Measurements from ENCODE around the gene TANK.
"Not testable (repeated sequence)": the region's sequence is repeated elsewhere in the genome, so short reads cannot be mapped to it uniquely, and the experiment has no call there.

TANK gene

DNA sequence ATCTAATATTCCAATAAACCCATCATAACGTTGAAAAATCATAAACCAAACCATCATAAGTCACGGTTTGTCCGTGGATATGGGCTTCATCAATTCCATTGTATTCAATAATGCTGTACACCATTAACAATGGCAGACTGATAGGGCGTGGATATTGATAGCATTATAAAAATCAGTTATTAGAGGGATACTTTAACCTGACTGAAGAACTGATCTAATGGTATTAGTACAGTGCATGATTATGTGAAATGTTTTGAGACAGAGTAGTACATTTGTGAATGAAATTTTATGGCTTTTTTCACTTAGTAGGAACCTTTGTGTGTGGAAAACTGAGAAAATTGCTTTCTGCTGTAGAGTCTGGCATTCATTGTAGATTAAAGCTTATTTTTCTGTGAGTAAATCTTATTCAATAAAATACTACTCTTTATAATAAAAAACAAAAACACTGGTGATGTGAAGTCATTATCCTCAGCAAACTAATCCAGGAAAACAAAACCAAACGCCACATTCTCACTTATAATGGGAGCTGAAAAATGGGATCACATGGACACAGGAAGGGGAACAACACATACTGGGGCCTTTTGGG lies 119.1 kb downstream of the TANK start:
- not testable (repeated sequence) for H3K4me3 ChIP-seq (ENCODE audit: low read depth, low read length); H3K27ac ChIP-seq (ENCODE audit: low read depth, low read length); H3K27me3 ChIP-seq (ENCODE audit: insufficient read depth, low read length); H2AFZ ChIP-seq (ENCODE audit: low read length, unreplicated experiment); H3K79me2 ChIP-seq (ENCODE audit: control insufficient read depth, insufficient read depth, low read length, unreplicated experiment); H3K36me3 ChIP-seq (ENCODE audit: insufficient read depth, low read length); H3K4me1 ChIP-seq (ENCODE audit: control insufficient read depth, insufficient read depth, low read length, unreplicated experiment)

DNA sequence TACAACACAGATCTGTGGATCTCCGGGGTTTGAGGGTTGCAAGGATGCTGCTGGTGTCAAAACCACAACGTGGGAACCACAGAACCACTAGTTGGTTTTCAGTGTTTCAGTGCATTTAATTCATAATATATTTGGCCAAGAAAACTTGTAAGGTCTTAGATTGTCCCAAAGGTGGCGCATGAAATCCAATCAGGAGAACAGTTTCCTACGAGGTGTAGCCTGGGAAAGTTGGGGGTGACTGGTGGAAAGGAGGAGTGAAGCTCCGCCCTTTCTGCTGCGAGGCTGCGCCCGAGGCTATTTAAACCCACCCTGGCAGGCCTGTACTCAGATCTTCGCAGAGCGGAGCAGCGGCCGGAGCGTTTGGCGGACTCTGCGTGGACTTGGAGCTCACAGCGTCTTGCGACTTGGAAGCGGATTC lies 120.7 kb downstream of the TANK start:
- H3K4me1 ChIP-seq (ENCODE audit: control insufficient read depth, insufficient read depth, low read length, unreplicated experiment); H3K27me3 ChIP-seq (ENCODE audit: insufficient read depth, low read length); H2AFZ ChIP-seq (ENCODE audit: low read length, unreplicated experiment); H3K36me3 ChIP-seq (ENCODE audit: insufficient read depth, low read length); H3K27ac ChIP-seq (ENCODE audit: low read depth, low read length); H3K4me3 ChIP-seq (ENCODE audit: low read depth, low read length); H3K79me2 ChIP-seq (ENCODE audit: control insufficient read depth, insufficient read depth, low read length, unreplicated experiment): not testable (repeated sequence)

DNA sequence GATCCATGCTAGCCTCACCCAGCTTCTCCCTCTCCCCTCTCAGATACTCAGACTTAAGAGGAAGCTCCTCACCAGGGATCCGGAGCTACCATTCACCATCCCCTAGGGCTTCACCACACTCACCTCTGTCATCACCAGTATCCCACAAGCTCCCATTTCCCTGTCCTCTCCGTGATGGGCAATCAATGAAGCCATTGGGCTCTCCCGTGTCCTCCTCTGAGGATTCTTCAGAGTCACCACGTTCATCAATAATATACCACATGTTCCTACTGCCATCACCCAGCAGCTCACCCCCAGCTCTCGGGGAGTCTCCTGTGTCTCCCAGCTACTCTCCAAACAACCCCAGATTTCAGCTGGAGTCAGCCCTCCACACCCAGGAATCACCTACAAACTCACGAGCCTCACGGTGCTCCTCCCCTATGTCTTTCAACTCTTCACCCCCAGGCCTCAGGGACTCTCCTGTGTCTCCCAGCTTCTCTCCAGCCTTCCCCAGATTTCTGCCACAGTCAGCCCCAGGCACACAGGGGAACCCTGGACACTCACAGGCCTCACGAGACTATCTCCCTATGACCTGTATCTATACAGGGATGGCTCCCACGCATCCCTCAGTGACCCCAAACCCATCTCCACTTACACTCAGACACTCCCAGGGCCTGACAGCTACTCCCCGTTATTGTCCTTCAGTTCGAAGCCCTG lies 121.5 kb downstream of the TANK start:
- not testable (repeated sequence) for H3K79me2 ChIP-seq (ENCODE audit: control insufficient read depth, insufficient read depth, low read length, unreplicated experiment); H3K27me3 ChIP-seq (ENCODE audit: insufficient read depth, low read length); H3K4me1 ChIP-seq (ENCODE audit: control insufficient read depth, insufficient read depth, low read length, unreplicated experiment); H3K36me3 ChIP-seq (ENCODE audit: insufficient read depth, low read length); H3K27ac ChIP-seq (ENCODE audit: low read depth, low read length); H2AFZ ChIP-seq (ENCODE audit: low read length, unreplicated experiment); H3K4me3 ChIP-seq (ENCODE audit: low read depth, low read length)

DNA sequence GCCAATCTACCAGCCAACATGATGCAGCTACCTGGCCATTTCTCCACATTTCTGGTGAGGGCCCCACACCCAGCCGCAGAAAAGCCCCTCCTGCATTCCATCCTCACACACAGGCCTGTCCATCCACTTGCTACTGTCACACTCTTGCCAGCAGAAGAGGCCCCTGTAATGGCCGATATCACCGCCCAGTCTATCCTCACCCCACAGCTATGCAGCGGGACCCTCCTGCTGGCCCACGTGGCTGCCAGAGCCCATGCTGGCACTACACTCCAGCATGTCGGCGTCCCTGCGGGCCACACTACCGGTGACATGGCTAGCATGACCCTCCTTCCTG lies 122.0 kb downstream of the TANK start:
- not testable (repeated sequence) for H3K4me1 ChIP-seq (ENCODE audit: control insufficient read depth, insufficient read depth, low read length, unreplicated experiment); H3K36me3 ChIP-seq (ENCODE audit: insufficient read depth, low read length); H2AFZ ChIP-seq (ENCODE audit: low read length, unreplicated experiment); H3K27me3 ChIP-seq (ENCODE audit: insufficient read depth, low read length); H3K79me2 ChIP-seq (ENCODE audit: control insufficient read depth, insufficient read depth, low read length, unreplicated experiment); H3K27ac ChIP-seq (ENCODE audit: low read depth, low read length); H3K4me3 ChIP-seq (ENCODE audit: low read depth, low read length)

DNA sequence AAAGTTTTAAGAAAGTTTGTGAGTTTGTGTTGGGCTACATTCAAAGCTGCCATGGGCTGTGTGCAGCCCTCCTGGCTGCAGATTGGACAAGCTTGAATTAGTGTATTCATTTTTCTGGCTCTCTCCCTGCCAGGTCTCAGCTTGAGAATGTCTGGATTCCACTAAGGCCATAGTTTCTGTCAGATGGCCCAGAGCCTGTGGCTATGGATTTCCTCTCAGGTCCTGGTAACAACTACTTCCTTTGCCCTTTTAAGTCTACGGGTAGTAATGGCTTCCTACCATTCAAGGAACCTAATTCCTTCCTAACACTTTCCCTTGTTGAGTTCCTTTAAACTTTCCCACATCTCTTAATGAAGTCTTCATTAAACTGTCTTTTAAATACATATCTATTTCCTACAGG lies 123.7 kb downstream of the TANK start:
- H3K4me3 ChIP-seq (ENCODE audit: low read depth, low read length), result no peak overlapping the region
- no peaks in the 10 kb centered on the region for H3K79me2 ChIP-seq (ENCODE audit: control insufficient read depth, insufficient read depth, low read length, unreplicated experiment)
- H2AFZ ChIP-seq (ENCODE audit: low read length, unreplicated experiment), result no peak overlapping the region

More for the DNA sequence above, 123.7 kb downstream of the TANK start:
- peaks cover 11% of the 10 kb centered on the region; the same call in 1 of the 2 replicates for H3K27me3 ChIP-seq (ENCODE audit: insufficient read depth, low read length)
- H3K4me1 ChIP-seq (ENCODE audit: control insufficient read depth, insufficient read depth, low read length, unreplicated experiment), result no peaks in the 10 kb centered on the region
- H3K27ac ChIP-seq (ENCODE audit: low read depth, low read length), result no peak overlapping the region
- H3K36me3 ChIP-seq (ENCODE audit: insufficient read depth, low read length), result no peaks in the 10 kb centered on the region

Data from ACC112 (cell line).